Stimulated activated CD4-positive, alpha-beta T cell treated with anti-CD3 and anti-CD28 coated beads, TNF-alpha, amount 100 ng/mL, for 1 hour (primary cell): ENCODE measurements around the gene STX19.
"Not testable (repeated sequence)": the region's sequence is repeated elsewhere in the genome, so short reads cannot be mapped to it uniquely, and the experiment has no call there.

Experiments used
- DNase-seq, 3 donors: peaks; one replicate each; pipeline ENCODE4 v3.0.0-alpha.2; 2020; ENCODE audit warnings: low read depth in 3 of 3, low spot score in 1 of 3

The STX19 gene

GRCh38 chr3:93979850-93980676, 48.3 kb downstream of the STX19 start, which contains the start of gene ARL13B:
ARL13B (plus strand) TSS chr3:93980155; CDS start chr3:93980424, 269 bp downstream.
- DNase-seq, result peak; percentile 81 to 87 (median 86)

GRCh38 chr3:93973131-93974126, 55.0 kb downstream of the STX19 start, which contains the start of gene PROS1:
PROS1 (minus strand) TSS chr3:93973896; CDS start chr3:93973749, 147 bp downstream.
- DNase-seq, result peak in 1 of 3 donors; percentile 12

GRCh38 chr3:93969997-93970396, 58.4 kb downstream of the STX19 start:
- no peak for DNase-seq

- no peak for DNase-seq
Observed at GRCh38 chr3:93969443-93969842, 59.0 kb downstream of the STX19 start.

- not testable (repeated sequence) for DNase-seq
Observed at GRCh38 chr3:93965106-93965505, 63.3 kb downstream of the STX19 start.
